HG03097 (cell line): ENCODE measurements around the gene MYH7B.

Experiments used
- ATAC-seq: cut with Tn5 transposase; IDR thresholded peaks from one replicate; pipeline ENCODE4 v1.9.1; 2021; ENCODE audit not compliant: unreplicated experiment, low FRiP score

The MYH7B gene

DNA sequence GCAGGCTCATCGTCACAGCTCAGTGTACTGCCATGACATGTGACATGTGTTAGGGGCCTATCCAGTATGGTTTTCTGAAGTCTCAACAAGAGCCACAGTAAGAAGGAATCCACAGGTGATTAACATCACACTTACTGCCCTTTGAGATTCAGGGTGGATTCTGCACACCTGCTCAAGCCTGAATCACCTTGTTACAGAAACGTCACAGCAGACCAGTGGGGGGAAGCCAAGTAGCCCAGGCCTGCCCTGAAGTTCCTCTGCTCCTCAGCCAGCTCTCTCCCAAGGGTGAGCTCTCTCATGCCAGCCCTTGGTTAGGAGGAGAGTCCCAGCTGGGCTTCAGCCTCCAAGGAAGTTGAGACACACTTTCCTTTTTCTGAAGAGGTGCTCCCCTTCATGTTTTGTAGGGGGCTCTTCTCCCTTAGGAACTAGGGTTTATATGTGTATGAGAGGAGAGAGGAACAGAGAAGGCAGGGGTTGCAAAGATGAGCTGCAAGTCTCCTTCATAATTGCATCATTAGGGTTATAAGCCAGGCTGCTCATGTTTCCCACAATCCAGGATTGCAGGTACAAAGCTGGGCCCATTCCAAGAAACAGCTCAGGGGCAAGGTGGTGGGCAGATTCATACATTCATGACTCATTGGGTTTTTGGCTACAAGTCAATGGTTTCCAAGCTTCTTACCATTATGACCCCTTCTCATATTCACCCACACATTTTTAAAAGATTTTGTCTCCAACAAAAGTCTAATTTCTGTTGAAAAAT, 11.7 kb upstream of the MYH7B start:
- no peak for ATAC-seq

DNA sequence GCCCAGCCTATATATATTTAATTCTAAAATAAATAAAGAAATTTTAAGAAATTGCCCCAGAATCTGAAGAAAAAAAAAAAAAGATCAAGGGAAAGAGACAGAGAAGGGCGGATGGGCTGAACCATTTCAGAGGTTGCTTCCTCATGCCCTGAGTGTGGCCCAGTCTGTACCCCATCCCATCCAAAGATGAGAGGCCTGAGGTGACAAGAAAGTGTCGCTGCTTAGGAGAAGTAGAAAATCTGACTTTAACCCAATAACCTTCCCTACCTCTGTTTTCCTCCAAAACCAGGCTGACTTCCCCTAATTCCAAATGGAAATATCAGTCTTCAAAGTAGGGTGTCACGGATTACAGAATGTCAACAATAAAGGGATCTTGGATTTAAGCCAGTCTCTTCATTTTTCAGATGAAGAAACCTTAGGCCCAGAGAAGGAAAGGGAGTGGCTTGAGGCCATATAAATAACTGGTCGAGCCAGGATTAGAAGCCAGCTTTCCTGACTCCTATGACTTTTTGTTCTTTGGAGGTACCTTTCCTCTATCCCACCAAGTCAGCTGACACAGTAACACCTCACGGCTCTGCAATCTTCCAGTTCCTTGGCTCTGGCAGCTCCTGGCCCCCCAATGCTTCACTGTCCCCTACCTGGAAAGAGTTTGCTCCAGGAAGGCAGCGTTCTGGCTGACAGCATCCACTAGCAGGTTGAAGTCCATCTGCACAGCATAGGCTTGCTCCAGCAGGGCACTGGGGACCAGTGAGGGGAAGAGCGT, 10.2 kb upstream of the MYH7B start:
- no peak for ATAC-seq

DNA sequence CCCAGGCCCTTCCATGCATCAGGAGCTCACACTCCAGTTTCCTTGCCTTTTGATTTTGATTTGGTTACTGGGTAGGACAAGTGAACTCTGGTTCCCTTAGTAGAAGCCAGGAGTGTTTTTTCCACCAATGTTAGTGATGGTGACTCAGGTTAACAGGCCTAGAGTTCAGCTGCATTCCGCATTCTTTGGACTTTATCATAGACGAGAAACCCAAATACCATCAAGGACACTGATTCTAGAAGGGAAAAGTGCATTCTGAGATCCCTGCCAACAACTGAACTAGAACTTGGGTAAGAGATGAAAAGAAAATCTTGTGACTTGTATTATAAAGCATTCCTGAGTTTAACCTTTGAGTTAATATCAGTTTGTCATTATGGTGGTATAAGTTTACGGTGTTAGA, 9.0 kb upstream of the MYH7B start:
- no peak for ATAC-seq

DNA sequence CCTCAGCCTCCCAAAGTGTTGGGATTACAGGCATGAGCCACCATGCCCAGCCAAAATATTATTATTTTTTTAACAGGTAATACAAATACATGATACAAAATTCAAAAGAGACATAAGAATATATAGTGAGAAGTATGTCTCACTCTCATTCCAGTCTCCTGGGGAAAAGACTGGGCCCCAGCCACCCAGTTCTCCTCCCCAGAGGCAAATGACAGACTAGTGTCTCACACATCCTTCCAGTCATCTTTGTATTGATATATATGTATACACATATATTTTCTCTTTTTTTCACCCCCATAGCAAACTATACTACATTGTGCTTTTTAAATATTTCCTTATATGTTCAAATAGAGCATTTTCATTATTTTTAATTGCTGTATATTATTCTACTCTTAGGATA, 8.3 kb upstream of the MYH7B start:
- no peak for ATAC-seq

DNA sequence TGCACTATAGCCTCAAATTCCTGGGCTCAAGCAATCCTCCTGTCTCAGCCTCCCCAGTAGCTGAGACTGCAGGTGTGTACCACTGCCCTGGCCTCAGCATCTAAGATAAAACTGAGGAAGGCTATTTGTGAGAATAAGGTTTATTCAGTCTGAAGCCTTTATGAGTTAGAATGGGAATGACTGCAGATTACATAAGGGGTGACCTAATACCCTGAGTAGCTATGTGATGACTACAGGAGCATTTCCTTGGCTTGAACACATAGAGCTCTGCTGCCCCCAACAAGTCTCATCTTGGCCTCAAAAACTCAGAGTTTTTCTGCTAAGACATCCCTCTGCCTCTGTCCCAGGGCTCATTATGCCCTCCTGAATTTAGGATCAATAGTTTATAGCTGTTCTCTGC, 7.6 kb upstream of the MYH7B start:
- ATAC-seq = no peak

DNA sequence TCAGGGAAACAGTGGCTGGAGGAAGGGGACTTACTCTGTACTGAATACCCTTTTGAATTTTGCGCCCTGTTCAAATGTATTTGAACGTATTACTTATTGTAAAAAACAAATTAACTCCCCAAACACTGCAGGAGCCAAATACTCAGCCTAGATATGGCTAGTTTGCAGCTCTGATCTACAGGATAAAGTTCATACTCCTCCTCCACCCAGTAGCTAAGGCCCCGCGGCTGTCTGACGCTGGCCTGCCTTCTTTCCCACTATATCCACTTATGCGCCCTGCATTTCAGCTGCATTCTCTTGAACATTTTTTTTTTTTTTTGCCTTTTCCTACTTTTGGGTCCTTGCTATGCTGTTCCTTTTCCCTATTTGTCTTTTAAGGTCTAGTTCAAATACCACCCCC, 6.5 kb upstream of the MYH7B start:
- ATAC-seq = no peak

DNA sequence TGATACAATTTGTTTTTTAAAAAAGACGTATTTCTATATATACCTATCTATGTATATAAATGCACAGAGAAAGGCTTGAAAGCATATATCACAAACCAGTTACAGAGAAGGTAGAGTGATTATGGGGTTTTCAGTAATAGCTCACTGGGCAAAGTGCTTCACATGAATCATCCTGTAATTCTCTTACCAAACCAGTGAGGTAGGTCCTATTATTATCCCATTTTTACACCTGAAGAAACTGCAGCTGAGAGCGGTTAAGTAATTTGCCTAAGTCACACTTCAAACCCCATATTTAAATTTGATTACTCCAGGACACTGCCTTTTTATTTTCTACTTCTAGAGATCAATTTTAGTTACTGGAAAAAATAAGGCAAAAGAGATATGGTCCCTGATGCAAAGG, 4.4 kb upstream of the MYH7B start:
- no peak for ATAC-seq

DNA sequence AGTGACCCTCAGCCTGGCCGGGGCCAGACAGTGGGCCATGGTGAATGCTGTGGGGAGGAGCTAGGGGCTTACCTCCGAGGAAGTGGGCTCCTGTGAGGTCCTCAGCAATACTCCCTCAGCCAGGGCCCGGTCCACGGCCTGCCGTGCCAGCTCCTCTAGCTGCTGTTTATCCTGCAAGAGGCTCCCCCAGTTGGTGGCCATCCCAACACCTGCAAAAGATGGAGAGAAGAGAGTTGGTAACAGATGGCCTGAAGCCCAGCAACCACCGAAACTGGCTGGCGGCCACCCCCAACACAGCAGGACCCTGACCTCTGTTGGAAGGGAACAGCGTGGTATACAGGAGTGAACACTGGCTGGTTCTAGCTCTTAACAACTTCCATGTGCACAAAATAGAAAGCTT, 4.0 kb upstream of the MYH7B start:
- ATAC-seq = no peak

DNA sequence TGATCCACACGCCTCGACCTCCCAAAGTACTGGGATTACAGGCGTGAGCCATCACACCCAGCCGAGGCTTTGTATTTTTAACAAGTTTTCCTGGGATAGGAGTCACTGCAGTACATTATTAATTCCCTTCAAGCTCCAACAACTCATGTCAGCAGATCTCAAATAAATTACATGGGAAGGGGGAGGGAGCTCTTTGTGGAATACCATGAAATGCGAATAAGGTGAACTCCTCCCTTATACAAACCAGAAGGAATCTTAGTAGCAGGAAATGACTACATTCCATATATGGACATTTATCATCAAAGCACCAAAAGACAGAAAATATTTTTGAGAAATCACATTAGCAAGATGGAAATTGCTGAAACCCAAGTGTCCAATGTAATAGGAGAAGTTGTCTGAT, 3.0 kb upstream of the MYH7B start:
- no peak for ATAC-seq

DNA sequence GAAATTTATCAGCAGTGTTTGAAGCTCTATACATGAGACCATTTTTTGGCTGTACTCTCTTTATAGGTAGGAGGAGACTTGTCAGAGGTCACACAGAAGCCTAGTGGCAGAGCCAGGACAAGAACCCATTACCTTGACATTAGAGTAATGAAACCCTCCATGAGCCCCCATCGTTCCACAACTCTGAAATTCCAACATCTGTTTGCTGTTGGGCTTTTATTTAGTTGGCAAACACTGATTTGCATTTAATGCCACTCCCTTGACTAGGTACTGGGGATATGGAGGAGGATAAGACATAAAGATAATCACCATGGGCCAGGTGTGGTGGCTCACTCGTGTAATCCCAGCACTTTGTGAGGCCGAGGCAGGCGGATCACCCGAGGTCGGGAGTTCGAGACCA, 1.7 kb upstream of the MYH7B start:
- no peak for ATAC-seq

DNA sequence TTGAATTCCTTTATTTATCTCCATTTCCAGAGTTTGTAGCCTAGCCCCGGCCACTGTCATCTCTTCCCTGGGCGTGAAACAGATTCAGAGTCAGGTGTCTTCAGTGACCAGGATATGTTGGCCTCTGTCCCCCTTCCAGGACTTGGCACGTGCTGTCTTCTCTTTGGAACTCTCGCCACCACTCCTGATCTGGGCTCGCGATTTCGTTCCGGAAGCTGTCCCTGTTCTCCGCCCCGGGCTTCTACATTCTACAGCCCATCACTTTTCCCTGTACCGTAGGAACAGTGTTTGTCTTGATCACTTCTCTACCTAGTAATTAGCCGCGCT, 801 bp upstream of the MYH7B start:
- ATAC-seq = peak; percentile 13

DNA sequence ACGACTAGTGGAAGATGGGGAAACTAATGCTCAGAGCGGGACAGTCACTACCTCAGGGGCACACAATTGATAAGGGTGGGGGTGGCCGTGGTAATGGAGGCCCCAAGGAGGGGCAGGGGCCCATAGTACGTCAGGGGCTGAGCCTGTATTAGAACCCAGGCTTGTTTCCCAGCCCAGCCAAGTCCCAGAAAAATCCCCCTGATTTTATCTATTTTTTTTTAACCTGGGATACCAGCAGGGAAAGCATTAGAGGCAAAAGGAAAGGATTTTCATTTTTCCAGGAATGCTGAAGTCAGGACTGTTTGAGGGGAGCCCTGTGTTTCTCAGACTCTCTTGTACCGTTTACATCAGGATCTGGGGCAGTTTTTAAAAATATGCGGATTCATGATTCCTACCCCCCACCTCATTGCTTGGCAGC, 382 bp downstream of the MYH7B start:
- no peak for ATAC-seq

DNA sequence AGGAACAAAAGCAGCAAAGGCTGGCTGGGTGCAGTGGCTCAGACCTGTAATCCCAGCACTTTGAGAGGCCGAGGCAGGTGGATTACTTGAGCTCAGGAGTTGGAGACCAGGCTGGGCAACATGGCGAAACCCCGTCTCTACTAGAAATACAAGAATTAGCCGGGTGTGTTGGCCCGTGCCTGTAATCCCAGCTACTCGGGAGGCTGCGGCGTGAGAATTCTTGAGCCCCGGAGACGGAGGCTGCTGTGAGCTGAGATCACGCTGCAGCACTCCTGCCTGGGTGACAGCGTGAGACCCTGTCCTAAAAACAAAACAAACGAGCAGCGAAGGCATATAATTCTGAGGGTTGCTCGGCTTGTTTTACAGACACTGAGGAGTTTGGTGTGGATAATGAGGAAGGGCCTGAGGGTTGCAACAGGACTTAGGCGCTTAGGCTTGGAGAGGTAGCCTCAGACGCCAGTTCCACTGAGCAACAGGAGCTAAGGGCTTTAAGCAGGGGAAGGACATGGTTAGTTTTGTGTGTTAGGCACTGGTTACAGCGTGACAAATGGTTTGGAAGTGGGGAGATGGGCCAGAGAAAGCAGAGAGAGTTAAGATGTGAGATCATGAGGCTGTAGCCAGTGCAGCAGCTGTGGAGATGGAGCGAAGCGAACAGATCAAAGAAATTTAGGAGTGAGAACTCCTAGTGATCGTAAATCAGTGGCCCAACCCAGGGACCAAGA, 1.2 kb downstream of the MYH7B start:
- no peak for ATAC-seq

DNA sequence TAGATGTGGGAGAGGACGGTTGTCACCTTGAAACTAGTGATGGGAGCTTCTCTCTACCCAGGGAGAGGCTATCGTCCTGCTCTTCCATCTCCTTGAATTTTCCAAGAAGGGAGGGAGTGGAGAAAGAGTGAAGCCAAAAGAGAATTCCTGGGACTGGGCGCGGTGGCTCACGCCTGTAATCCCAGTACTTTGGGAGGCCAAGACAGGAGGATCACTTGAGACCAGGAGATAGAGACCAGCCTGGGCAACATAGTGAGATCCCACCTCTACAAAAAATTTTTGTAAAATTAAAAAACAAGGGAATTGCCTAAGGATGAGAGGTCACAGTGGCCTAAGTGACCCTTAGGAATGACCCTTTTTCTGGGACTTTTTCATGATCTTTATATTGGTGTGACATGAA, 8.8 kb downstream of the MYH7B start:
- no peak for ATAC-seq

DNA sequence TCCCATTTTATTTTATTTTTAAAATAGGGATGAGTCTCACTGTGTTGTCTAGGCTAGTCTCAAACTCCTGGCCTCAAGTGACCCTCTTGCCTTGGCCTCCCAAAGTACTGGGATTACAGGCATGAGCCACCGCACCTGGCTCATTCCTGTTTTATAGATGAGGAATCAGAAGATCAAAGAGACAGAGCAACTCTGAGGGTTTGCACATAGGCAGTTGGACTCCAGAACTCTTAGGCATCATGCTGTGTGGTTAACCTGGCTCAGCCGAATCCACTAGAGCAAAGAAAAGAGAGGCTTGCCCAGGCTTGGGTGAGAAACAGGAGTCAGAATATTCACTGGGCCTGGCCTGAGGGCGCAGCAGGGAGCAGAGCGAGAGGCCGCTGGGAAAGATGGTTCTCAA, 9.4 kb downstream of the MYH7B start:
- ATAC-seq = no peak

DNA sequence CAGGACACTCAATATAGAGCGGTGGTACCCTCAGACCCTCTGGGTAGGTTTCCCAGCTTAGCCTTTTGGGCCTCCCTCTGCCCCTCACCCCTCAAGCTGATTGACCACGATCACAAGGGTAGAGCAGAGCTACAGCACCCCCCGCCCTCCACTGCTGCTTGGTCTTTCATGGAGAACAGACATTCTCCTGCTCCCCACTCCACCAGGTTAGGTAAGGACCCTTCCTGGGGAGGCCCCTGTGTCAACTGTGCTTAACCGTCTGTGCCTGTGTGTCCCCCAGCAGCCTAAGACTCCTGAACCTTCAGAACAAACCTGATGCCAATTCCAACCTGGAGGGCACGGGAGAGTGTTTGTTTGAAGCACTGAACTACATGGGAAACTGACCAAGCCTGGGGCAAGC, 11.8 kb downstream of the MYH7B start:
- ATAC-seq = no peak

DNA sequence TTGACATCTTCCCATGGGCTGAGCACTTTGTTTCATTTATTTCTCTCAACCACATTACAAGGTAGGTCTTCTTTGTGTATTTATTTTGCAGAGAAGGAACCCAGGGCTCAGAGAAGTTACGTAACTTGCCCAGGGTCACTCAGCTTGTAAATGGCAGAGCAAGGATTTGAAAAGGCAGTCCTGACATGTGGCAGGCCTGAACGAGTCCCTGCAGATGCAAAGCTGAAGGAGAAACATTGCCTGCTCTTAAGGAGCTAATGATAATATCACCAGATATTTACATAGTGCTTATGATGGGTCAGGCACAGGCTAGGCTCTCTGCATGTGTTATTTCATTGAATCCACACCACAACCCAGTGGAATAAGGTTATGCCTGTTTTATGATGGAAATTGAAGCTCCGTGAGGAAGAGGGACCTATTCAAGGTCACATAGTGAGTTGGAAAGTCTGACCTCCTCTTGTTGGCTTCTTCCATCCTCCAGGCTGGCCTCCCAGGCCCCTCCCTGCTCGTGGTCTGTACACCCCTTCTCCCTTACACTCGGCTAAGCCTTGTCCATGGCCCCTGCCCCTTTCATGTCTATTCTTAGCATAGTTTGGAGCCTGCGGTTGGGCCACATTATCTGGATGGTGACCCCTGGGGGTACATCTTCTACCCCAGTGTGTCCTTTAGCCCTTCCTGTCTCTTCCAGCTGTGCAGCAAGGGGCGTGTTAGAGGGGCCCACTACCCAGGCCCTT, 12.5 kb downstream of the MYH7B start:
- no peak for ATAC-seq

DNA sequence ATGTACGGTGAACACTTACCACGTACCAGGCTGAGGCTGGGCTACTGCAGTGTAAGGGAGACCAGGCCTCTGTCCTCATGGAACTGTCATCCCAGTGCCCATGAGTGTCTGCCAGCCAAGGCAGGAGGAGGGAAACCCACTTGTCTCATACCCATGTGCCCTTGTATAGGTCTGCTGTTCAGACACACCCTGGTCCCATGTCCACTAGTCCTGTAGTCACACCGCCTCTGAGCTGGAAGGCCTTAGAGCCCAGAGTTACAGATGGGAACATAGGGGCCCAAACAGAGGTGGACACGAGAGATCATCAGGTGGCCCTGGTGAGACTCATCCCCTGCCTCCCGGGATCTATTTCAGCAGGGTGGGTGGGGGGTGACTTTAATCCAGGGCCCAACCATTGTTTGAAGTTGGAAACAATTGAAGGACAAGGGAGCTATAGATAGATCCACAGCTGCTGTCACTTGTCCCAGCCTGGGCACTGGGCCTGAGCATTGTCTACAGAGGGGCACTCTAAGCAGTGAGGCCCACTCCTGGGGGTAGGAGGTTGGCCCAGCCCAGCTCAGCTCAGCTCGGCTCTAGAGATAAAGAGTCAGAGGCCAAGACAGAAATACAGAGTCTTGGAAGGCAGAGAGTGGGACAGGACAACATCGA, 14.6 kb downstream of the MYH7B start:
- ATAC-seq = no peak

DNA sequence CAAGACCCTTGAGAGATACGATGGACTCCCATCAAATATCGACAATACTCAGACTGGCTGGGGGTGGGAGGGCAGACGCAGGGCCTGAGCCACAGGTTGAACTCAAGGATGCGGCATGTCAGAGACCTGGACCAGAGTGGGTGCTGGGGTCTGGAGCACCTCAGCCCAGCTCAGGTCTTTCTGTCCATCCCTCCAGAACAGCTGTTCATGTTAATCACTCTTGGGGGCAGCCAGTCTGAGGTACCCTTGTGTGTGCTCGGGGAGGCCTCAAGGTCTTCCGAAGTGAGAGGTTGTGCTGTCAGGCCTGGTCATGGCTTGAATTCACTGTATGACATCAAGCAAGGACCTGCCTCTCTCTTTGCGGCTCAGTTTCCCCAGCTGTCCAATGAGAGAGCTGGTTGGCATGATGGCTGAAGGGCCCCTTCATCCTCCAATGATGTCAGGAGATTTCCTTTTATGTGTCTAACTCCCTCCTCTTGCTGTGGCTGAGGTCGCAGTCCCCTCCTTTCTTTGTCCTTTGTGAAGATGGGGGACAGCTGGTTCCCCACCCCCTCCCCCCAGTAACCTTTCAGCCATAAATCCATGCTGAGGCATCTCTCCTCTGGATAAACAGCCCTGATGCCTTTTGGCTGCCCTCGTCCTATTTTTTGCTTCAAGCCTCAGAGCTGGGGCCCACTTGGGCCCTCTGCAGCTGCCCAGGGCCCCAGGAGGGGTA, 15.3 kb downstream of the MYH7B start:
- ATAC-seq = no peak
